ENCODE data around the gene EIF4E2.

Gene EIF4E2

DNA sequence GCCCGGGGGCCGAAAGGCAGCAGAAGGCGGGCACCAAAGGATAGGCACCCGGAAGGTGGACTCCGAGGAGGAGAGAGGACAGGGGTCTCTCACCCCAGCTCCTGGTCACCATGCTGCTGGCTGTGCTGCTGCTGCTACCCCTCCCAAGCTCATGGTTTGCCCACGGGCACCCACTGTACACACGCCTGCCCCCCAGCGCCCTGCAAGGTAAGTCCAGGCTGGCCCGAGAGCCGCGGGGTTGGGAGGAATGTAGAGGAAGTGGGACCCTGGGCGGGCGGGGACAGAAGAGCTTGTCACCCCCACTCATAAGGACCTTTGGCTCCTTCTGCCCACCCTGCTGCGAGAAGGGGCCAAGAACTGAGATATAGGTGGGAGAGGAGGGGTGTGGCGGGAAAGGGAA lies 30.0 kb upstream of the EIF4E2 start:
- ChIA-PET CTCF (interaction anchor here (0.9 to 2.7 kb wide), 8 partner anchors 9 to 76 kb away, joined by 3 to 10 read pairs (median 4); no protein-coding TSS in a partner anchor), POLR2A (no interaction called here)

DNA sequence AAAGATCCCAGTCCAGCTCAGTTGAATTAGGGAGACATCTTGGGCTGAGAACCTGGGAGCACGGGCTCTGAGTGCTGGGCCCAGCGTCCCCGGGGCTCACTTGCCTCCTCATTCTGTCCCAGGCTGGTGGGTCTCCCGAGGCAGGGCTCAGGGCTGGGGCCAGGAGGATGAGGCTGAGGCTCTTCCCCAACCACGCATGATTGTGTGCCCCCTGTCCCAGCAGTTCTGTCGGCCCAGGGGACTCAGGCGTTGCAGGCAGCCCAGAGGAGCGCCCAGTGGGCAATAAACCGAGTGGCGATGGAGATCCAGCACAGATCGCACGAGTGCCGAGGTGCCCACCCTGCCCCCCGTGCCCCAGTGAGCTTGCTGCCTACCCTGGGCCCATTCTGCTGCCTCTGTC lies 29.4 kb upstream of the EIF4E2 start:
- TF ChIP-seq, protein P1, sequence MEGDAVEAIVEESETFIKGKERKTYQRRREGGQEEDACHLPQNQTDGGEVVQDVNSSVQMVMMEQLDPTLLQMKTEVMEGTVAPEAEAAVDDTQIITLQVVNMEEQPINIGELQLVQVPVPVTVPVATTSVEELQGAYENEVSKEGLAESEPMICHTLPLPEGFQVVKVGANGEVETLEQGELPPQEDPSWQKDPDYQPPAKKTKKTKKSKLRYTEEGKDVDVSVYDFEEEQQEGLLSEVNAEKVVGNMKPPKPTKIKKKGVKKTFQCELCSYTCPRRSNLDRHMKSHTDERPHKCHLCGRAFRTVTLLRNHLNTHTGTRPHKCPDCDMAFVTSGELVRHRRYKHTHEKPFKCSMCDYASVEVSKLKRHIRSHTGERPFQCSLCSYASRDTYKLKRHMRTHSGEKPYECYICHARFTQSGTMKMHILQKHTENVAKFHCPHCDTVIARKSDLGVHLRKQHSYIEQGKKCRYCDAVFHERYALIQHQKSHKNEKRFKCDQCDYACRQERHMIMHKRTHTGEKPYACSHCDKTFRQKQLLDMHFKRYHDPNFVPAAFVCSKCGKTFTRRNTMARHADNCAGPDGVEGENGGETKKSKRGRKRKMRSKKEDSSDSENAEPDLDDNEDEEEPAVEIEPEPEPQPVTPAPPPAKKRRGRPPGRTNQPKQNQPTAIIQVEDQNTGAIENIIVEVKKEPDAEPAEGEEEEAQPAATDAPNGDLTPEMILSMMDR (IDR thresholded peaks at IDR 0.05; ENCODE audit: control extremely low read depth, extremely low read depth, low read depth, missing control alignments): no peak
- POLR2A ChIA-PET: no interaction called here
- no peak for DNase-seq (ENCODE audit: extremely low spot score)
- CTCF ChIA-PET: interaction anchor here (0.9 to 2.7 kb wide), 9 partner anchors 10 to 76 kb away, joined by 3 to 10 read pairs (median 4); no protein-coding TSS in a partner anchor

More for the DNA sequence above, 30.0 kb upstream of the EIF4E2 start:
- TF ChIP-seq, protein P1 (IDR thresholded peaks at IDR 0.05; ENCODE audit: control extremely low read depth, extremely low read depth, low read depth, missing control alignments): no peak
- DNase-seq (ENCODE audit: extremely low spot score): no peak

DNA sequence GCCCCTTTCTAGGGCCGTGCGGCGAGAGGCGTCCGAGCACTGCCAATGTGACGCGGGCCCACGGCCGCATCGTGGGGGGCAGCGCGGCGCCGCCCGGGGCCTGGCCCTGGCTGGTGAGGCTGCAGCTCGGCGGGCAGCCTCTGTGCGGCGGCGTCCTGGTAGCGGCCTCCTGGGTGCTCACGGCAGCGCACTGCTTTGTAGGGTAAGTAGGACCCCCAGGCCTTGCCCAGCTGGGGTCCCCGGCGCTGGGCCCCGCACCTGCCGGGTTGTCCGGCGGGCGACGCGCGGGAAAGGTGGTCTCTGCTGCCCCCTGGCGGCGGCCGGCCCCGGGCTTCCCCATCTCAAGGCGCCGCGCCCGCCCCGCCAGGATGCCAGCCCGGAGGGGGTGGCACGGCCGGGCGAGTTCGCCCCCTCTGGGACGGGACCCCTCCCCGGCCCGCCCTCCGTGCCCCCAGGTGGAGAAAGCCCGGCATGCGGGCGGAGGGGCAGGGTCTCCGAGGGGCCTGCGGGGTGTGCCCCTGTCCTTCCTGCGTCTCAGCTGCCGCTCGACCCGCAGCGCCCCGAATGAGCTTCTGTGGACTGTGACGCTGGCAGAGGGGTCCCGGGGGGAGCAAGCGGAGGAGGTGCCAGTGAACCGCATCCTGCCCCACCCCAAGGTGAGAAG lies 28.4 kb upstream of the EIF4E2 start:
- TF ChIP-seq, protein P1 (IDR thresholded peaks at IDR 0.05; ENCODE audit: control extremely low read depth, extremely low read depth, low read depth, missing control alignments): peak; percentile 68
- CTCF ChIA-PET: interaction anchor here (0.6 to 2.7 kb wide), 10 partner anchors 9 to 76 kb away, joined by 3 to 10 read pairs (median 4); no protein-coding TSS in a partner anchor
- peak; percentile 88 for DNase-seq (ENCODE audit: extremely low spot score)
- POLR2A ChIA-PET: no interaction called here

DNA sequence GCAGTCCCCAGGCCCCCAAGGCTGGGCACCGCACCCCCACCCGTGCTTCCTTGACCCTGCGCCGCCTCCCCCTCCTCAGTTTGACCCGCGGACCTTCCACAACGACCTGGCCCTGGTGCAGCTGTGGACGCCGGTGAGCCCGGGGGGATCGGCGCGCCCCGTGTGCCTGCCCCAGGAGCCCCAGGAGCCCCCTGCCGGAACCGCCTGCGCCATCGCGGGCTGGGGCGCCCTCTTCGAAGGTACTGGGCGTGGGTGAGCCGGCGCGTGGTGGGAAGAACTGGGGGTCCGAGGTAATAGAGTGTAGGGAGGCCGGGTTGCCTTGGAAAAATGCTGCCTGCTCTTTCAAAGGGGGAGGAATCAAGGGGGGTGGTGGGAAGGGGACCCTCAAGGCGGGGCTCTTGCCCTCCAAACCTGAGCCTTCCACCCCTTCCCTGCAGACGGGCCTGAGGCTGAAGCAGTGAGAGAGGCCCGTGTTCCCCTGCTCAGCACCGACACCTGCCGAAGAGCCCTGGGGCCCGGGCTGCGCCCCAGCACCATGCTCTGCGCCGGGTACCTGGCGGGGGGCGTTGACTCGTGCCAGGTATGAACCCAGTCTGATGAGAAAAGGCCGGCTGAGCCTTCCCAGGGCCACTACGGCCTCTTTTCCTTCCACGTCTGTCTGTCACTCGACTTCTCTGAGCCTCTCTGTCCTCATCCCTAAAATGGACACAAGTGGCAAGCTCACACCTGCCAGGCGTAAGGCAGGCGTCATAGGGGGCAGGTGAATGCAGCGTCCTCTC lies 27.7 kb upstream of the EIF4E2 start:
- TF ChIP-seq, protein P1 (IDR thresholded peaks at IDR 0.05; ENCODE audit: control extremely low read depth, extremely low read depth, low read depth, missing control alignments): no peak
- ChIA-PET POLR2A (no interaction called here), CTCF (interaction anchor here (0.6 to 2.7 kb wide), 7 partner anchors 8 to 76 kb away, joined by 3 to 10 read pairs (median 3); no protein-coding TSS in a partner anchor)
- no peak for DNase-seq (ENCODE audit: extremely low spot score)

DNA sequence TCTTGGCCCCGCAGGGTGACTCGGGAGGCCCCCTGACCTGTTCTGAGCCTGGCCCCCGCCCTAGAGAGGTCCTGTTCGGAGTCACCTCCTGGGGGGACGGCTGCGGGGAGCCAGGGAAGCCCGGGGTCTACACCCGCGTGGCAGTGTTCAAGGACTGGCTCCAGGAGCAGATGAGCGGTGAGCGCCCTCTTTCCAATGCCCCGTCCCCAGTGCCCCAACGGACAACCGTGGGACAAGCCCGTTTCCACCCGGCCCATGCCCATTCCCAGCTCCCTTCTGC lies 27.1 kb upstream of the EIF4E2 start:
- TF ChIP-seq, protein P1 (IDR thresholded peaks at IDR 0.05; ENCODE audit: control extremely low read depth, extremely low read depth, low read depth, missing control alignments): no peak
- DNase-seq (ENCODE audit: extremely low spot score): no peak
- POLR2A ChIA-PET: no interaction called here
- CTCF ChIA-PET: interaction anchor here (0.7 to 2.0 kb wide), 4 partner anchors 12 to 79 kb away, joined by 3 to 5 read pairs (median 4); no protein-coding TSS in a partner anchor

DNA sequence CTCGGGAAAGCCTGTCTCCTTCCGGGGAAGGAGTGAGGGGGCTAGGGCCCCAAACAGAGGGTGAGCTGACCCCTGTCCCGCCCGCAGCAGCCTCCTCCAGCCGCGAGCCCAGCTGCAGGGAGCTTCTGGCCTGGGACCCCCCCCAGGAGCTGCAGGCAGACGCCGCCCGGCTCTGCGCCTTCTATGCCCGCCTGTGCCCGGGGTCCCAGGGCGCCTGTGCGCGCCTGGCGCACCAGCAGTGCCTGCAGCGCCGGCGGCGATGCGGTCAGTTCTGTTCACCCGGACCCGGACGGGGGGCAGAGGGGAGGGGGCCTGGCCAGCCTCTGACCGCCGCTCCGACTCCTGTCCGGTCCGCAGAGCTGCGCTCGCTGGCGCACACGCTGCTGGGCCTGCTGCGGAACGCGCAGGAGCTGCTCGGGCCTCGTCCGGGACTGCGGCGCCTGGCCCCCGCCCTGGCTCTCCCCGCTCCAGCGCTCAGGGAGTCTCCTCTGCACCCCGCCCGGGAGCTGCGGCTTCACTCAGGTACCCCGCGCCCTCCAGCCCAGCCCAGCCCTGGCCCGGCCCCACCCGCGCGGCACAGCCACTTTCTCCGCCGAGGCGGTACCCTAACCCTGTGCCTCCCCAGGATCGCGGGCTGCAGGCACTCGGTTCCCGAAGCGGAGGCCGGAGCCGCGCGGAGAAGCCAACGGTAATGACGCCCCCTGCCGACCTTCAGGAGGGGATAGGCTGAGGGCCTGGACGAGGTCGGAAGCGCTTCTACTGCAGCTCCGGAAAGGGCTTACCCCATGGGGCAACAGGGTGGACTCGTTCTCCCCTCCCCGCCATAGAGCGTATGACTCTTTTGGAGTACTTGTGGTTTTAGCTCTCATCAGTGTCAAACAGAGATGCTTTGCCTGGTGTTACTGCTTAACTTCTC lies 26.5 kb upstream of the EIF4E2 start:
- TF ChIP-seq, protein P1 (IDR thresholded peaks at IDR 0.05; ENCODE audit: control extremely low read depth, extremely low read depth, low read depth, missing control alignments): peak; percentile 20
- ChIA-PET POLR2A (no interaction called here), CTCF (interaction anchor here (0.7 to 2.0 kb wide), 4 partner anchors 12 to 80 kb away, joined by 3 to 5 read pairs (median 4); no protein-coding TSS in a partner anchor)
- DNase-seq (ENCODE audit: extremely low spot score): no peak

All from GM10248 (cell line).